ENCODE data around the gene TAC3.

DNA sequence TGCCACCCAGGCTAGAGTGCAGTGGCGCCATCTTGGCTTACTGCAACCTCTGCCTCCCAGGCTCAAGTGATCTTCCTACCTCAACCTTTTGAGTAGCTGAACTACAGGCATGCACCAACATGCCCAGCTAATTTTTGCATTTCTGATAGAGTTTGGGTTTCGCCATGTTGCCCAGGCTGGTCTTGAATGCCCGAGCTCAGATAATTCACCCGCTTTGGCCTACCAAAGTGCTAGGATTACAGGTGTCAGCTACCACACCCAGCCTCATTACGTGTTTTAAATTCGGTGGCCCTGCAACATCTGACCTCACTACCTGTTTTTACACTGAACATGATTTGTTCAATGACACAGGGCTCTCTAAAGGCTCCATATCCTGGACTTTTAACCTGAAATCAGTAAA is 36.1 kb downstream of the TAC3 start:
- TF ChIP-seq GATA2 (IDR thresholded peaks at IDR 0.05; ENCODE audit: low read depth, low read length) (no peak), GATA3 (IDR thresholded peaks at IDR 0.05; ENCODE audit: low read depth, low read length) (no peak)

All from SH-SY5Y (cell line).